GM18909 (cell line): ENCODE results near the gene UNC5A.

ENCODE experiments used
- ATAC-seq: cut with Tn5 transposase; IDR thresholded peaks from one replicate; pipeline ENCODE4 v1.9.1; 2021; ENCODE audit warnings: mild to moderate bottlenecking; ENCODE audit not compliant: unreplicated experiment, poor library complexity

The UNC5A gene

DNA sequence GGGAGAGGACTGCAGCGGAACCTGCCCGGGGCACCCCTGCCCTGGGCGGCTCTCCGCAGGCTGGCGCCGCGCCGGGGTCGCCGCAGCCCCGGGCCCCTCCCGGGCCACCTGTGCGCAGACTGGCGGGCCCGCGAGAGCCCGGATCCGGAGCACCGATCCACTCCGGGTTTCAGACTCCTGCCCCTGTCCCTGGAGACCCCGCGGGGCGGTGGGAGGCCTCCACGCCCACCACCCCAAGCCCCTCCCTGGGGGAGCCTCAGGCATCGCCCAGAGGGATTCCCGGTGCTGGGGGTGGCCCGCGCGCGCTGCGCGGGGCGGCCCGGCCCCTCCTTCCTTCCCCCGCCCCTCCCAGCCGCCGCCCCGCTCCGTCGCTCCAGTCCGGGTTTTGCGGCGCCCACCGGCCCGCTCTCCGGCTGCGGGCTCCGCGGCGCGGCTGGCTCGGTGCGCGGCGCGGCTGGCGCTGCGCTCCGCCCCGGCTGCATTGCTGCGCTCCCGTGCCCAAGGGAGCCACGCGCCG lies at the start of gene UNC5A:
UNC5A (plus strand) TSS at position 479 of the 517 bp plus-strand sequence. CDS start 192 bp downstream, outside the sequence.
- ATAC-seq, result no peak

DNA sequence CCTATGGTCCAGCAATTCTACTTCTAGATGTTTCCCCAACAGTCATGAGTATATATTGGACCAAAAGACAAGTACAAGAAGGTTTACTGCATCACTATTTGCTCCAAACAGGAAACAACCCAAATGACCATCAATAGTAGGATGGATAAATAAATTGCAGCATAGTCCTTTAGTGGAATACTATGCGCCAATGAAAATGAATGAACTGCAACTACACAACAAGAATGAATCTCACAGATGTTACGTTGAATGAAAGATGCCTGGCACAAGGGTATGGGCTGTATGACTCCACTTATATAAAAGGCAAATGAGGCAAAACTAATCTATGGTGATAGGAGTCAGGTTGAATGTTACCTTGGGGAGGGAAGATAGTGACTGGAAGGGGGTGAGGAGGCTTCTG lies 48.6 kb upstream of the UNC5A start:
- no peak for ATAC-seq

DNA sequence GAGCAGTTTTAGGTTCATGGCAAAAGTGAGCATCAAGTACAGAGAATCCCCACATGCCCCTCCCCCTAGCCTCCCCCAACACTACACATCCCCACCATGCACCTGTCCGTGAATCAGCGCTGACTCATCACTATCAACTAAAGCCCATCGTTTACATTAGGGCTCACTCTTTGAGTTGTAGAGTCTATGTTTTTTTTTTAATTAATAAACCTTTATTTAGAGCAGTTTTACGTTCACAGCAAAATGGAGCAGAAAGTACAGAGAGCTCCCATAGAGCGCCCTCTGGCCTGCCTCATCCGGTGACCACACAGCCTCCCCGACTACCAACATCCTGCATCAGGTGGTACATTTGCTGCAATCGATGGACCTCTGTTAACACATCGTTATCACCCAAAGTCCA lies 47.9 kb upstream of the UNC5A start:
- no peak for ATAC-seq

DNA sequence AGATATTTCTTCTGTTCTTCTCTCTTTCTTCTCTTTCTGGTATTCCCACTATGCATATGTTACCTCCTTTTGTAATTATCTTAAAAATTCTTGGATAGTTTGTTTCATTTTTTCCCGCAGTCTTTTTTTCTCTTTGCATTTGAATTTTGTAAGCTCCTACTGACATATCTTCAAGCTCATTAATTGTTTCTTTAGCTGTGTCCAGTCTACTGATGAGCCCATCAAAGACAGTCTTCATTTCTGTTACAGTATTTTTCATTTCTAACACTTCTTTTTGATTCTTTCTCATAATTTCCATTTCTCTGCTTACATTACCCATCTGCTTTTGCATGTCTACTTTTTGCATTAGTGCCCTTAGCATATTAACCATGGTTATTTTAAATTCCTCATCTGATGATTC lies 44.7 kb upstream of the UNC5A start:
- no peak for ATAC-seq

DNA sequence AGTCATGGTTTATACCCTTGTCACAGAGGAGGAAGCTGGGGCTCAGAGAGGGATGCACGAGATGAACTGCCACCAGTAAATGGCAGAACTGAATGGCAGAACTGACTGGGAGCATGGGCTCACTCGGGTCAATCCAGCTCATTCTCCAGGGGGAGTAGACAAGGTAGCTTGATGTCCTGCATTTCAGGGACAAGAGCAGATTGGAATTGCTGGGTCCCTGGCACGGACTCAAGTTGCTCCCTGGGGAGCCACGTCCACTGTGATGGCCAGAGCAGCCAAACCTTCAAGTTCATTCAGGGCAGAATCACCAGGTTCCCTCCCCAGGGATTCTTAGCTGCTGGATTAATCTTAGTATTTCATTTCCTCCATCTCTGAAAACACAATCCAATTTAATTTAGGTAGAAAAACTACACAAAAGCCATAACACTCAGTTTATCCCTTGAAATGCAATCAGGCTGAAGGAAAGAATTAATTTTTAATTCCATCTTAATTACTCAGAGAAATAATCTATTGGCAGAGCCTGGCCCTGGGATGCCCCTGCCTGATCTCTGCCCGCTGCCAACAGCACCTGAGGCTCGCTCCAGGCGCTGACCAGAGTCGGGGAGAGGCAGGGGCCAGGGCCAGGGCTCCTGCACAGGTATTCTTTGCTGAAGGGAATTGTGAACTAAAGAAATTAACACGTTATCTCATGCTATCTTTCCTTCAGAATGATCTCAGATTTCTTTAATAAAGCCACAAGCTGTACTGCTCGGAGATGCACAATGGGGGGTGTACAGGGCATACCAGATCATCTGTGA lies 42.0 kb upstream of the UNC5A start:
- ATAC-seq, result no peak

DNA sequence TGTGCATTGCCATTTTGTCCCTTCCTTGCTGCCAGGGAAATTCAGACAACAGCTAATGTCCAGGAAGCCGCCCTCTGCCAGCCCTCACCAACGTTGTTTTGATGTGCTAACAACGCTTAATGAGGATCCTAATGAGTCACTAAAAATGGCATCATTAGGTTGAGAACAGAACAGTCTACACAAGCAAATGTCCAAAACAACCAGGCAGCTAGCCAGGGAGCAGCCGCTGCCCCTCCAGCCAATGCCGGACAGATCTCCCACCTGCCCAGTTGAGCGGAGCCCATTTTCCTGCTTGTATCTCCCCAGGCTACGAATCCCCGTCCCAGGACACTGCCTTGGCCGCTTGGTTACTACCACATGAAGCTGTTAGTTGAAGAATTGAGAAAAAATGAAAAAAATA lies 40.4 kb upstream of the UNC5A start:
- no peak for ATAC-seq

DNA sequence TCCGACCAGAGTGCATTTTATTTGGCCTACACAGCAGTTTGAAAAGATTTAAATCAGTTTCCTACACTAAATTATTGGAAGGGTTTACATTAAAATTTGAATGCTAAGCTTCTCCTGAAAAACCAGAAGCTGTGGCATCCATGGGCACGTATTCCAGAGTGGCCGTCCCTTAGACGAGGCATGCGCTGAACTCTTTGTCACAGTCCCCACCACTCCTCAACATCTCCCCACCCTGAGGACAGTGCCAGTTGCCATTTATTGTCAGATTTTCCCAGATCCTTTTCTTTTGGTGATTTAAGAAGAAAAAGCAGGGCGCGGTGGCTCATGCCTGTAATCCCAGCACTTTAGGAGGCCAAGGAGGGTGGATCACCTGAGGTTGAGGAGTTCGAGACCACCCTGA lies 39.9 kb upstream of the UNC5A start:
- ATAC-seq, result no peak

DNA sequence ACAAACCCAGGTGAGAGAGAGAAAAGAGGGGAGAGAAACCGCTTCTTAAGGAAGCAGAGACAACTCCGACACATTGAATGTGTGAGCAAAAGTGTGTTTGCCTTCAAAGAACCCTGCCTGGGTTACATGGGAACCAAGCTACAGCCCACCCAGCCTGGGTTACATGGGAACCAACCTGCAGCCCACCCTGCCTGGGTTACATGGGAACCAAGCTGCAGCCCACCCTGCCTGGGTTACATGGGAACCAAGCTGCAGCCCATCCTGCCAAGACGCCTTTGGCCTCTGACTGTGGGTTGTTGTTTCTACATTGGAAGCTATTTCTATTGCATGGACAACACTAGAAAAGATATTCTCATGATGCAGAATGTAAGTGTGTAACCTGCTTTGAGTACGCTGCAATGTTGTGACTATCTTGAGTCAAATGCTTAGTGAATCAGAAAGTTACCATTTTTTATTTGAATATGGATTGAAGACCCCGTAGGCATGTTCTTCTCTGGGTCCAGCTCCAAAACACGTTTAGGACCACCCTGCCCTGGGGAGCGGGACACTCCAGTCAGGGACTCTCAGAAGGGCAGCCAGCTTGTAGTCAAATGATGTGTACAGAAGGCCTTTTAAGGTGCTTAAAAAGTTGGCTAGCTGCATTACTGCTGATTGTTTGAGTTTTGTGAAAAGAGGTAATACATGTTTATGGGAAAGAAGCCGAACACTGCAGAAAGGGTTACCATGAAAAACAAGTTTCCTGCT lies 39.1 kb upstream of the UNC5A start:
- no peak for ATAC-seq

DNA sequence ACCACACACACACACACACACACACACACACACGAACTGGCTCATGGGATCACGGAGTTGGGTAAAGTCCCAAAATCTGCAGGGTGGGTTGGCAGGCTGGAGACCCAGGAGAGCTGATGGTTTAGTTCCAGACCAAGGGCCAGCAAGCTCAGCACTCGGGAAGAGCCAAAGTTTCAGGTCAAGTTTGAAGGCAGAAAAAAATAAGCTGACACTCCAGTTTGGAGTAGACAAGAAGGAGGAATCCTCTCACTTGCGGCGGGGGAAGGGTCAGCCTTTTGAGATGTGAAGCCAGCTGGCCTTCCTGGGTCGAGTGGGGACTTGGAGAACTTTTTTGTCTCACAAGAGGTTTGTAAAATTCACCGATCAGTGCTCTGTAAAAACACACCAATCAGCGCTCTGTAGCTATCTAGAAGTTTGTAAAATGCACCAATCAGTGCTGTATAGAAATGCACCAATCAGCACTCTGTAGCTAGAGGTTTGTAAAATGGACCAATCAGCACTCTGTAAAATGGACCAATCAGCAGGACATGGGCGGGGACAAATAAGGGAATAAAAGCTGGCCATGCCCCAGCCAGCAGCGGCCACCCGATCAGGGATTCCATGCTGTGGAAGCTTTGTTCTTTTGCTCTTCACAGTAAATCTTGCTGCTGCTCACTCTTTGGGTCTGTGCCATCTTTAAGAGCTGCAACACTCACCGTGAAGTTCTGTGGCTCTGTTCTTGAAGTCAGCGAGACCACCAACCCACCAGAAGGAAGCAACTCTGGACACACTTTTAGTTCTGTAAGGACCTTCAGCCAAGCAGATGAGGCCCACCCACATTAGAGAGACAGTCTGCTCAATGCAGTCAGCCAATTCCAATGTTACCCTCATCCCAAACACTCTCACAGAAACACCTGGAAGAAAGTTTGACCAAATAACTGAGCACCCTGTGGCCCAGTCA lies 37.8 kb upstream of the UNC5A start:
- ATAC-seq, result no peak

DNA sequence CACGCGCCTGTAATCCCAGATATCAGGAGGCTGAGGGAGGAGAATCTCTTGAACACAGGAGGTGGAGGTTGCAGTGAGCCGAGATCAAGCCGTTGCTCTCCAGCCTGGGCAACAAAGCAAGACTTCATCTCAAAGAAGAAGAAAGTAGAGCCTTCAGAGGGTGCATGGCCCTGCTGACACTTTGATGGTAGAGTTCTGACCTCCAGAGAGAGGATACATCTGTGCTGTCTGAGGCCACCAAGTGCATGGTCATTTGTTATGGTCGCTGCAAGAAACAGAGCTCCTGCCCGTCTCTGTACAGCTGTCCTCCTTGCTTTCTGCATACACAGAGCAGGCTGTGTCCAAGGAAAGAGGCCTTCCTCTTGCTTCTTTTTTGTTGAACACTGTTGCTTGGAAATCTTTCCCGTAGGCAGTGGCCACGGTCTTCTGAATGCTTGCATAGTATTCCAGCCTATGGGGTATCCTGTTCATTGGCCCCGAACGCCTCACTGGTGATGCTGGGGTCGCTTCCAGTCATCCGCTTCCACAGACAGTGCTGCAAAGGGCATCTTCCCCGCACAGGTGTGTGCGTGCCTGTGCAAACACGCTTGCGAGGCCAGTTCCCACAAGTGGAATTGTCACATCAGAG lies 36.8 kb upstream of the UNC5A start:
- ATAC-seq, result no peak

DNA sequence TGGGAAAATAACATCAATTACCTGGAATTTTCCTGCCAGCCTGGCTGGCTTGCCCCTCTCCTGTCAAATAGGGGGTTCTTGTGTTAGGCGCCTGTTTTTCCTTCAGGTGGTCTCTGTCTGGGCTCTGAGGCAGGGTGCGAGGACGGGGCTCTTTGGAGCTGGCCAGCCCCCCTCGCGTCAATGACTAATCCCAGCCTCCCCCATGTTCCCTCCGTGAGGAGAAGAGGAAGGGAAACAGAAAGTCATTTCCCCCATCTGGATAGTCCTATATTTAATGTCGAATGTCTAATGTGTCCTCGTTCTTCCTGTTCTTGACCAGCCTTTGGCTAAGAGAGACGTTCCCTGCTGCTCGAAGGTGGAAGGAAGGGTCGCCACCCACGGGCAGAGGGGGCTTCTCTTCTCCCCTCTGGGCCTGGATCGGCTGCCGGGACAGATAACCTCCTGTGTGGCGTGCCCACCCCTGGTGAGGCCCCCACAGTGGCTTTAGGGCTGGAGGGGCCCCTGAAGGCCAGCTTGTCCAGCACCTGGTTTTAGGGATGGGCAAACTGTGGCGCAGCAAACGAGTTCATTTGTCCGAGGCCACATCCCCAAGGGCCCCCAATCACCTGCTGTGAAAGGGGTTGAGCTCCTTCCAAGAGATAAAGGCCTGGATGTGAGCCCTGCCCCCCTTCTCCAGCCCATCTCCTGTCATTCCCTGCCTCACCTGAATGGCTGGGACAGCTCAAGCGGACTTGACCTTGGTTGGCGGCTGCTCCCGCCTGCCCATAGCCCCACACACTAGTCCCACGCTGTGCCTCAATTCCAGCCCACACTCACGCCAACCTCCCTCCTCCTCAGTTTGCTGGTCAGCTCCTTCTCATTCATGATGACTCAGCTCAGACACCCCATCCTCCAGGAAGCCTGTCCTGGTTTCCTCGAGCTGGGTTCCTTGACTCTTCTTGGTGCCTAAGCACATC lies 35.9 kb upstream of the UNC5A start:
- no peak for ATAC-seq

DNA sequence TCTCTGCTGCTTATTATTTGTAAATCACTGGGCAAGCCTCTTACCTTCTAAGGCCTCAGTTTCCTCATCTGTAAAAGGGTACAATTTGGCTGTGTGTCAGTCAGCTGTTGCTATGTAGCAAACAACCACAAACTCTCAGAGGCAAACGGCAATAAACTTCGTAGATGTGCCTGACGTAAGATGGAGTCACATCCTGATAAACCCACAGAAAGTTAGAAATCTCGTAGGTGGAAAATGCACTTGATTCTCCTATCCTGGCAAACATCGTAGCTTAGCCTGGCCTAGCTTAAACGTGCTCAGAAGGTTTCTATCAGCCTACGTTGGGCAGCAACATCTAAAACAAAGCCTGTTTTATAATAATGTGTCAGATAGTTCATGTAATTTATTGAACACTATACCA lies 35.0 kb upstream of the UNC5A start:
- ATAC-seq, result no peak

DNA sequence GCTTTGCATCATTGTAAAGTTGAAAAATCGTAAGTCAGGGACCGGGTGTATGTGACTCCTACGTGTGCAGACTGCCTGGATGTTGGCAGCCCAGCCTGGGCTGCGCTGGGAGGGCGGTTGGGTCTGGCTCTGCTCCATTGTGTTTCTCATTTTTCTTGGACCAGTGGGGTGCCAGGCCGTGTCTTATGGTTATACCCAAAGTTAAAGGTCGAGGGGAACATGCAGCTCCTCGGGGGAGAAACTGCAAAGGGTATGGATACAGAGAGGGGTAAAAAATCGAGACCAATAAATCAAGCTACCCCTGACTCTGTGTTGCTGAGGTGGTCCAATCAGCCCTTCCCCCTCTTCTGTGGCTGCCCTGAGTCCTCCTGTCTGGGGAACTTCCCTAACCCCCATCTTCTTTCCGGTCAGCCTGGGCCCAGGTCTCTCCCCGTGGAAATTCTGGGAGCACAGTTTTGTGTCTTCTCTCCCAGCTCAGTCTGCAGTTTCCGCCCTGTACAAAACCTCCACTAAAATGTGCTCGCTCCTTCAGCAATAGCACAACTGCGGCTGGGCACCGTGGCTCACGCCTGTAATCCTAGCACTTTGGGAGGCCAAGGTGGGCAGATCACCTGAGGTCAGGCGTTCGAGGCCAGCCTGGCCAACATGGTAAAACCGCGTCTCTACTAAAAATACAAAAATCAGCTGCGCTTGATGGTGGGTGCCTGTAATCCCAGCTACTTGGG lies 34.1 kb upstream of the UNC5A start:
- ATAC-seq, result no peak

DNA sequence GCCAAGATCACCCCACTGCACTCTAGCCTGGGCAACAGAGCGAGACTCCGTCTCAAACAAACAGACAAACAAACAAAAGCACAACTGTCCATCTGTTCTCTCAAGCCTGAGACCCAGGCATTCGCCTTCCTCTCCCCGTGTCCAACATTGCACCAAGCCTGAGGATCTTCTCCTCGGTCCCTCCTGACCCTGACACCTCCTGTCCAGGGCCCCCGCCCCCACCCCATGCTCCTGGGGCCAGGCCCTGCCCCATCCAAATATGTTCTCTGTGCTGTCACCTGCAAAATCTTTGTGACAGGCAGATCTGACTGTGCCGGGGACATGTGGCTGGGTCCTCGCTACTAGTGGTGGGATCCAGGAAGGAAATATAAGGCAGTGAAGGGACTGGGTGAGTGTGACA lies 33.4 kb upstream of the UNC5A start:
- no peak for ATAC-seq

DNA sequence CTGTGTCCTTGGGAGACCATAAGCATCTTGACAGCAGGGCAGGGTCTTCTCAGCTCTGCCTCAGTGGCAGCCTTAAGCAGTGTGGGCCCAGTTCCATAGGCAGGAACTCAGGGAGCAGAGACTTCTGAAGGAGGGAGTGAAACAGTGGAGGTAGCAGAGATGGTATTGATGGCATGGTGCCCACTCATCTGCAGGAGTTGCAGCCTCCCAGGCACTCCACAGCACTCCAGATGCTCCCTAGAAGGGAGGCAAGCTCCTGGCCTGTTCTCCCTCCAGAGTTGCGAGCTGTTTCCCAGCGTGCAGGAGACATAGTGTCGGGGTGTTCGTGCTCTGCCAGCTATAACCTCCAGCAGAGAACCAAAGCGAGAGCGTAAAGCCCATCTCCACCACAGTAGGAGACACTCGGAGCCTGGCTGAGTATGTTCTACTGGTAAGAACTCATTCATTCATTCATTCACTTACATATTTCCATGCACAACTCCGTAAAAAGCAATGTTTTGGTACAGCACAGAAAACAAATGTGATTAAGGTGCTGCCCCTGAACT lies 31.4 kb upstream of the UNC5A start:
- ATAC-seq, result no peak

DNA sequence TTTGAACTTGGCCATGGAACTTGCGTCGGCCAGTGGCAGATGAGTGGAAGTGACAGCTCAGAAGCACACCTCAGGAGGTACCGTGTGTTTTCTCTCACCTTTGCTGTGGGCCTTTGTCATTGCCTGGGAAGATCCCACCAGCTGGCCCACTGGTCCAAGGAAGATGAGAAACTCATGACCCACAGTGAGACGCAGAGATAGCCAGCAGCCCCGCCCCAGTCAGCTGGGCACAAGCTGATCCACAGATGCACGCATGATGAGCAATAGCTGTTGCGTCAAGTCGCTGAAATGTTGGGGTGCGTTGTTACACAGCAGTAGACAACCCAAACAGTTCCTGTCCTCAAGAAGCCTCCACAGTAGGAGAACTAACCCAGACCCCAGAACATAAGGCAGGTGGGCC lies 30.8 kb upstream of the UNC5A start:
- no peak for ATAC-seq

DNA sequence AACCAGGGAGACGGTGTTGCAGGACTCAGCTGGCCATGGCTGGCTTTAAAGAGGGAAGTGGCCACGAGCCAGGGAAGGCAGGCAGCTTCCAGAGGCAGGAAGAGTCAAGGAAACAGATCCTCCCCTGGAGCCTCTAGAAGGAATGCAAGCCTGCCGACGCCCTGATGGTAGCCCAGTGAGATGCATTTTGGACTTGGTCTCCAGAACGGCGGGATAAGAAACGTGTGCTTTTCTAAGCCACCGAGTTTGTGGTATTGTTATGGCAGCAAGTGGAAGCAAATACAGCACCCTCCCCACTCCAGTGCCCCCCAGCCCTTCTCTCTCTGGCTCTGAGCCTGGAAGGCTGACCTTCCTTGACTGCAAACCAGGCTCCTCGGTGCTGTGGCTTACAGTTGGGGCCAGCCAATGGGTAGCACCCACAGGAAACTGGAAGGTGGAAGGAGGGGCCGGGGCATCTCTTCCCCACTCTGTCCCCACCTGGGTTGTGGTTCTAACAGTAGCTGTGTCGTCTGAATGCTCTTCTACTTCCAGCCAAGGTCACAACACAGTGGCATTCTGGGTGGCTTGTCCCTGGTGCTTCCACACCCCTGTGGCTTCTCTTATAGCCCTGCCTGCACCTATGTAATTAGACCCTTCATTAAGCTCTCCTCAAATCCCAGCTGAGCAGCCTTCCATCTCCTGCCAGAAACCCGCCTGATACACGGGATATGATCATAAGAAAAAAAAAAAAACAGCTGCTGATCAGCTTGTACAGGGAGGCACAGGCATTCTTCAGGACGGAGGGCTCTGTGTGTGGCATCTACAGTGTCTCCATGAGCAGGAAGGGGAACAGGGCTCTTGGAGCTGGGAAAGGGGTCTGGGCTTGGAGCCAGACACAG lies 29.9 kb upstream of the UNC5A start:
- ATAC-seq, result no peak
